MM.1S (cell line): ENCODE data around the gene GOLGA8K.
"Not testable (repeated sequence)": the region's sequence is repeated elsewhere in the genome, so short reads cannot be mapped to it uniquely, and the experiment has no call there.

Source experiments
- DNase-seq: peaks from one replicate; pipeline ENCODE4 v3.0.0-alpha.2; 2015
- H2AFZ ChIP-seq: fragments of 300-600 bp; sonication (generic); 2 replicates; pipeline ENCODE4 v1.6.0; 2016; ENCODE audit warnings: antibody characterized with exemption, low read length
- H3F3A ChIP-seq: fragments of 300-600 bp; sonication (generic); 2 replicates; pipeline ENCODE4 v1.6.1; 2016; ENCODE audit warnings: mild to moderate bottlenecking, antibody characterized with exemption, low read length, moderate library complexity, mixed read lengths; ENCODE audit not compliant: insufficient read depth
- H3K27ac ChIP-seq: fragments of 300-600 bp; sonication (generic); 2 replicates; pipeline ENCODE4 v1.5.1; 2016; ENCODE audit warnings: mild to moderate bottlenecking, low read length
- H3K27me3 ChIP-seq: fragments of 300-600 bp; sonication (generic); replicated peaks from 2 replicates; pipeline ENCODE4 v1.6.0; 2016; ENCODE audit warnings: low read length; ENCODE audit not compliant: insufficient read depth
- H3K36me3 ChIP-seq: fragments of 300-600 bp; sonication (generic); replicated peaks from 2 replicates; pipeline ENCODE4 v1.6.1; 2016; ENCODE audit warnings: mild to moderate bottlenecking, low read length, mixed read lengths; ENCODE audit not compliant: insufficient read depth
- H3K4me1 ChIP-seq: fragments of 300-600 bp; sonication (generic); 2 replicates; pipeline ENCODE4 v1.6.1; 2016; ENCODE audit warnings: low read length, mixed read lengths
- H3K4me2 ChIP-seq: fragments of 300-600 bp; sonication (generic); 2 replicates; pipeline ENCODE4 v1.6.0; 2016; ENCODE audit warnings: low read depth, low read length
- H3K4me3 ChIP-seq: fragments of 300-600 bp; sonication (generic); 2 replicates; pipeline ENCODE4 v1.5.1; 2016; ENCODE audit warnings: low read length, mixed read lengths
- H3K79me2 ChIP-seq: fragments of 300-600 bp; sonication (generic); 2 replicates; pipeline ENCODE4 v1.6.1; 2016; ENCODE audit warnings: mixed run types, low read length, mixed read lengths
- H3K9ac ChIP-seq: fragments of 300-600 bp; sonication (generic); 2 replicates; pipeline ENCODE4 v1.6.1; 2016; ENCODE audit warnings: low read length, mixed read lengths
- H3K9me2 ChIP-seq: fragments of 300-600 bp; sonication (generic); replicated peaks from 2 replicates; pipeline ENCODE4 v1.6.1; 2016; ENCODE audit warnings: mild to moderate bottlenecking, low read length, mixed read lengths; ENCODE audit not compliant: insufficient read depth
- H3K9me3 ChIP-seq: fragments of 300-600 bp; sonication (generic); replicated peaks from 2 replicates; pipeline ENCODE4 v1.6.1; 2016; ENCODE audit warnings: mild to moderate bottlenecking, low read length, mixed read lengths; ENCODE audit not compliant: insufficient read depth
- H4K20me1 ChIP-seq: fragments of 300-600 bp; sonication (generic); 2 replicates; pipeline ENCODE4 v1.6.1; 2016; ENCODE audit warnings: mild to moderate bottlenecking, low read length, moderate library complexity, mixed read lengths; ENCODE audit not compliant: insufficient read depth

Gene GOLGA8K

DNA sequence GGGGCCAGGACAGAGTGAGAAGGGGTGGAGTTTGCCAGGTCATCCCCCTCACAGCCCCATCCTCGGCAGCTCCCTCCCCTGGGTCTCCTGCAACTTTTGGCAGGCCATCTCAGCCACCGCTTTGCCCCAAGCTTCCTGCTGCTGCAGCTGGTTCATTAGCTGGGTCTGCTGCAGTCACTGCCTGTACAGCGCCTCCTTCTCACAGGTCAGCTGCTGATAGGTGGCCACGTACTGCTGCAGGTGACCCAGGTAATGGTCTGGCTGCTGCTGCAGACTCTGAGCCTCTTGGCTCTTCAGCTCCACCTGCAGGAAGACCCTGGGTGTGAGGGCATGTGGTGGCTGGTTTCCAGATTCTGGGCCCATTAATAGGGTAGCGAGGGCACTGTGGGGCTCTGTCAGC lies 8.3 kb downstream of the GOLGA8K start:
- not testable (repeated sequence) for H4K20me1 ChIP-seq, H3K4me2 ChIP-seq, H2AFZ ChIP-seq, H3K9ac ChIP-seq, H3K27me3 ChIP-seq, H3K4me3 ChIP-seq, H3K9me3 ChIP-seq, DNase-seq, H3F3A ChIP-seq, H3K36me3 ChIP-seq, H3K9me2 ChIP-seq, H3K27ac ChIP-seq, H3K79me2 ChIP-seq, H3K4me1 ChIP-seq

DNA sequence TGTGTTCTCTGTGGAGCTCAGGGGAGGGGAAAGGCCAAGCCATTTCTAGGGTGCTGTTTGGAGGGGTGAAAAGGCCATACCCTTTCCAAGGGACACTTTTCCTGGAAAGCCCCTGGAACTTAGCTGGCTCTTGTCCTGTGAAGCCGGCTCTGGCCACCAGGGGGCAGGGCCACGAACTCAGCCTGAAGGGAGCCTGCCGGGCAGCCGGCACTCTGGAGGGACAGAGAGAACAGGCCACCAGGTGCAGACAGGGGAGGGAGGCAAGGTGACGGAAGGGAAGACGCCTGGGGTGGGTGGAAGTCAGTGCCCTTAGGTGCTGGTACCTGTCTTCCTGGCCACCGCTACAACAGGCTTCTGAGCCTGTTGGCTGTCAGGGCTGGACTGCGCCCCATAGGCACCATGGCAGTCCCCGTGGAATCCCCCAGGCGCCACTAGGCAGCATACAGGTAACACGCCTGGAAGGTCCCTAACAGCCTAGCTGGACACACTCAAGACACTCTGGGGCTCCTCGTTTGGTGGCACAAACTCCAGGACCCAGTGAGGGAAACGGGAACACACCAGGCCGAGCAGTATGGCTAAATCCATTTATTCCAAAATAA lies 14.9 kb downstream of the GOLGA8K start:
- H3K9me2 ChIP-seq, H3K27me3 ChIP-seq, H3K36me3 ChIP-seq, H3K9ac ChIP-seq, H3K4me2 ChIP-seq, H4K20me1 ChIP-seq, H3K27ac ChIP-seq, H3K79me2 ChIP-seq, H2AFZ ChIP-seq, DNase-seq, H3K4me3 ChIP-seq, H3K4me1 ChIP-seq, H3F3A ChIP-seq, H3K9me3 ChIP-seq: not testable (repeated sequence)

DNA sequence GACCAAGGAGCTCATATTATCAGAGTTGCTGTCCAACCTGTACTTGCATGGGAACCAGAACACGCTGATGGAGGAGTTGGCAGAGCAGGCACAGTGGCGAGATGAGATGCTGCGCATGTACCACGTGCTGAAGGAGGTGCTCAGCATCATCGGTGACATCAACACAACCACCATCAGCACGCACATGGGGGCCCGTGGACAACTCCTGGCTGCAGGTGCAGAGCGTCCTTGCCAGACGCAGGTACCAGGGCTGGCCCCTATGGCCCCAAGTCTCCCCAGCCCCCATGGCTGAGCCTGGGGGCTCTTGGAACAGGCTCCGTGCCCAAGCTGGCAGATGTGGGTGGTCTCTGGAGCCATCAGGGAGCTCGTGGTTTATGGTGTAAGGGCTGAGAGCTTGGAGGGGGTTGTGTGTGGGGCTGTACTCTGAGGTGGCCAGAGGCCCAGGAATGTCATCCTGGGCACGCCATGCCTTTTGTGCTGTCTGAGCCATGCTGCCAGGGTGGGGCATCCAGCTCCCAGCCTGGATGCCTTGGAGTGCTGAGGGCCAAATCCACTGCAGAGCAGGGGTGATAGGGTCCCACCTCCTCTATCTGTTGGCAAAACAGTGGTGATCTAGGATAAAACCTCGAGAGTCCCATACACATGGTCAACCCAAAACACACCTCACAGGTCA lies 17.1 kb downstream of the GOLGA8K start:
- H3K9me2 ChIP-seq, H3K79me2 ChIP-seq, H3K27ac ChIP-seq, H3K9ac ChIP-seq, H4K20me1 ChIP-seq, H3K27me3 ChIP-seq, H3K9me3 ChIP-seq, H2AFZ ChIP-seq, H3K4me1 ChIP-seq, DNase-seq, H3K4me3 ChIP-seq, H3K36me3 ChIP-seq, H3K4me2 ChIP-seq, H3F3A ChIP-seq: not testable (repeated sequence)

DNA sequence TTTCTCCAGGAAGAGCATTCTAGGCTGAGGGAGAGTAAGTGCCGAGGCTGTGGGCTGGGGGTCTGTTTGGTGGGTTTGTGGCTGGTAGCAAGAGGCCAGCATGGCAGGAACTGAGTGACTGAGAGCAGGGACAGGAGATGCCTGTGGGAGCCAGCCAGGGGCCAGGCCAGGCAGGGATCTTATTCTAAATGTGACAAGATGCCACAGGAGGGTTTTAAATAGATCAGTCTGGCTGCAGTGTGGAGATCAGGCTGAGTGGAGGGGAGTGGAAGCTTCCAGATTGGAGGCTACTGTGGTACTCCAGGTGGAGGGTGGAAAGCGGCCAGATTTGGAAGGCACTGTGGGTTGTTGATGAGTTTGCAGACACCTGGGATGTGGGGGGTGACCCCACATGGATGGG lies 28.9 kb downstream of the GOLGA8K start:
- not testable (repeated sequence) for H3K9me2 ChIP-seq, DNase-seq, H3K9ac ChIP-seq, H3K4me1 ChIP-seq, H3K27me3 ChIP-seq, H3K27ac ChIP-seq, H4K20me1 ChIP-seq, H3K9me3 ChIP-seq, H3K4me2 ChIP-seq, H3K36me3 ChIP-seq, H3F3A ChIP-seq, H3K79me2 ChIP-seq, H3K4me3 ChIP-seq, H2AFZ ChIP-seq

DNA sequence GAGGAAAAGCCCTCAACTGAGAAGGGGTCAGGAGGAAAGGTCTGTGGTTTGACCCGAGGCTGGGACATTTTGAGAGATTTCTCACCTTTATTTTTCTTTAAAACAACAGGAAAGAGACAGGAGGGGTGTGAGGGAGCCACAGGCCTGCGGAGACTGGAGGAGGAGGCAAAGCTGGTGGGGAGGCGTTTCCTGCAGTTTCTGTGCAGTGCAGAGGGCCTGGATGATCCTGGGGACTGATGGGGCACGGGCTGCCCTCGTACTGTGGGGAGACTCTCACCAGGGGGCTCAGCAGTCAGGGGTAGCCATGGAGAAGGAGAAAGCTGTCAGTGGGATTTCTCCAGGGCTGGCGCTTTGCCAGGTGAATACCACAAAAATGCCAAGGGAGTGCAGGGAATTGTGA lies 29.4 kb downstream of the GOLGA8K start:
- not testable (repeated sequence) for H3K9me2 ChIP-seq, H3K27me3 ChIP-seq, H3K9me3 ChIP-seq, H3F3A ChIP-seq, H3K79me2 ChIP-seq, H3K9ac ChIP-seq, DNase-seq, H2AFZ ChIP-seq, H3K4me2 ChIP-seq, H3K4me3 ChIP-seq, H4K20me1 ChIP-seq, H3K36me3 ChIP-seq, H3K4me1 ChIP-seq, H3K27ac ChIP-seq

DNA sequence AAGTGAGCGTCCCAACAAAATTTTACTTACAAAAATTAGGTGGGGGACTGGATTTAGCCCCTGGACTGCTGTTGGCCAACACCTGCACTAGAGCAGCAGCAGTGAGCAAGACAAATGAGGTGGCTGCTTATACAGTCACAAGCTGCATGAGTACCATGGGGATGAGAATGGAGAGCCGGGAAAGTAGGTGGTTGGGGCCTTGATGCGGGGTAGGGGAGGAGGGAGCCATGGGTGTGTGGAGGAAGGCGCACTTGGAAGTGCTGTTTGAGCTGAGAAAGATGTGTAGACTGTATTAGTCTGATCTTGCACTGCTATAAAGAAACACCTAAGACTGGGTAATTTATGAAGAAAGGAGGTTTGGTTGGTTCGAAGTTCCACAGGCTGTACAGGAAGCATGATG lies 31.0 kb downstream of the GOLGA8K start:
- H2AFZ ChIP-seq, H3K9me3 ChIP-seq, H3K4me3 ChIP-seq, H3K9ac ChIP-seq, H3K27me3 ChIP-seq, H3K79me2 ChIP-seq, H3K4me1 ChIP-seq, H3K36me3 ChIP-seq, H3K9me2 ChIP-seq, H4K20me1 ChIP-seq, H3K4me2 ChIP-seq, H3F3A ChIP-seq, DNase-seq, H3K27ac ChIP-seq: not testable (repeated sequence)

DNA sequence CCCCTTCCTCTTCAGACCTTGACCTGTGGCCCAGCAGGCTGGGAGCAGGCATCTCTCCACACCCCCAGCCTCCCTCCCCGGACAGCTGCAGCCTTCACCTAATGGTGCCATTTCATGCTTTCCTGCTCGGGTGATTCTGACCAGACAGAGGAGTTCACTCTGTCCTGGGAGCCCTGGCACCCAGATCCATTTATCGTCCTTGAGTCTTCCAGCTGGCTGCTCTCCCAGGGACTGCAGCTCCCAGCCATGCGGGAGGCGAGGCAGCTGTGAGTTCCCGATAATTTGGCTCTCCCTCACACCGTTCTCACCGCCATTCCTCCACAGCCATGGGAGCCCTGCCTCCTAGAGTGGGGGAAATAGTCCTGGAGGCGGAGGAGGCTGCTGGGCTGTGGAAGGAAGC lies 32.6 kb downstream of the GOLGA8K start:
- DNase-seq, H3K9me3 ChIP-seq, H3K4me2 ChIP-seq, H3K36me3 ChIP-seq, H3F3A ChIP-seq, H4K20me1 ChIP-seq, H2AFZ ChIP-seq, H3K79me2 ChIP-seq, H3K4me3 ChIP-seq, H3K9ac ChIP-seq, H3K9me2 ChIP-seq, H3K27ac ChIP-seq, H3K27me3 ChIP-seq, H3K4me1 ChIP-seq: not testable (repeated sequence)

DNA sequence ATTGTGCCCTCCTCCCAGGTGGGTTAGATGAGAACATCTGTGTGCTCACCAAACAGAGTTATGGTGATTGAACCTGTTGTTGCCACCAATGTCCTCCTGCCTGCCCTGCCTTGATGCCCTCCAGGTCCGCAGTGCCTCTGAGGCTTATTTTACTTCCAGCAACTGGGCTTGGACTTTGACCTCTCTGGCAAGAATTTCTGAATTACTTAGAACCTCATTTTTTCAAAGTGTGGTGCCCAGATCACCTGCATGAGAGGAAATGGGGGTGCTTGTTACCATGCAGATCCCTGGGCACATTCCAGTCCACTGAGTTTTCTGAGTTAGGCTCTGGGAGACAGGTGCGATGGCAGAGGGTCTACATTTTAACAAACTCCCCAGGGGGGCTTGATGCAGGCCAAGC lies 33.0 kb downstream of the GOLGA8K start:
- H4K20me1 ChIP-seq, H3K36me3 ChIP-seq, H3K4me2 ChIP-seq, H3F3A ChIP-seq, H3K9ac ChIP-seq, H3K4me3 ChIP-seq, DNase-seq, H3K27me3 ChIP-seq, H2AFZ ChIP-seq, H3K4me1 ChIP-seq, H3K9me3 ChIP-seq, H3K79me2 ChIP-seq, H3K9me2 ChIP-seq, H3K27ac ChIP-seq: not testable (repeated sequence)
